HL-60 (cell line): Measurements from ENCODE around the gene PLA2G12A.

ENCODE experiments used
- DNase-seq, 2 experiments: peaks; one replicate each; pipeline ENCODE4 v3.0.0-alpha.2; 2010 to 2020; ENCODE audit warnings: low read depth in 1 of 2, low spot score in 1 of 2
- H3K27ac ChIP-seq: fragments of 250-450 bp; sonication (Bioruptor Pico); replicated peaks from 2 replicates; pipeline ENCODE4 v1.5.1; 2020; ENCODE audit warnings: mild to moderate bottlenecking, moderate library complexity
- H3K27me3 ChIP-seq: fragments of 250-450 bp; sonication (Bioruptor Pico); 2 replicates; pipeline ENCODE4 v1.5.1; 2021; ENCODE audit warnings: mild to moderate bottlenecking, moderate library complexity; ENCODE audit not compliant: insufficient read depth, poor library complexity, severe bottlenecking
- H3K4me3 ChIP-seq: replicated peaks from 2 replicates; pipeline ENCODE4 v1.5.1; 2011; ENCODE audit warnings: mild to moderate bottlenecking, control low read depth, low read length; ENCODE audit not compliant: insufficient read depth
- CTCF ChIP-seq: IDR thresholded peaks from one replicate; pipeline ENCODE4 v1.5.1; 2011; ENCODE audit warnings: low read length, control low read depth, inconsistent platforms; ENCODE audit not compliant: insufficient read depth
- GABPA ChIP-seq: IDR thresholded peaks from 2 replicates; pipeline ENCODE4 v1.6.1; 2012; ENCODE audit warnings: low read depth
- POLR2AphosphoS5 ChIP-seq: IDR thresholded peaks from 2 replicates; pipeline ENCODE4 v1.6.1; 2012; ENCODE audit warnings: low read depth
- REST ChIP-seq: IDR thresholded peaks from 2 replicates; pipeline ENCODE4 v1.6.1; 2012; ENCODE audit warnings: low read depth; ENCODE audit not compliant: insufficient replicate concordance
- SPI1 ChIP-seq: IDR thresholded peaks from 2 replicates; pipeline ENCODE4 v1.6.1; 2012; ENCODE audit warnings: low read depth, mild to moderate bottlenecking, borderline replicate concordance

Gene PLA2G12A

GRCh38 chr4:109728385-109728784 lies 1.5 kb downstream of the PLA2G12A start:
- Histone ChIP-seq H3K4me3 (no peak overlapping the region), H3K27ac (no peak overlapping the region), H3K27me3 (no peaks in the 10 kb centered on the region)
- no peak for TF ChIP-seq GABPA
- TF ChIP-seq SPI1 = no peak
- no peak for TF ChIP-seq POLR2AphosphoS5
- no peak for TF ChIP-seq REST
- no peak for TF ChIP-seq CTCF
- no peak for DNase-seq

GRCh38 chr4:109723110-109723509 lies 6.8 kb downstream of the PLA2G12A start:
- no peaks in the 10 kb centered on the region for H3K27me3 ChIP-seq
- no peak overlapping the region for H3K27ac ChIP-seq
- TF ChIP-seq REST (no peak), GABPA (no peak), SPI1 (no peak), CTCF (no peak), POLR2AphosphoS5 (no peak)
- no peak overlapping the region for H3K4me3 ChIP-seq
- no peak for DNase-seq

- no peak for TF ChIP-seq GABPA
- TF ChIP-seq SPI1 = no peak
- TF ChIP-seq REST = no peak
- TF ChIP-seq POLR2AphosphoS5 = no peak
- no peak for TF ChIP-seq CTCF
- no peak overlapping the region for H3K27ac ChIP-seq
- H3K4me3 ChIP-seq = no peak overlapping the region
- H3K27me3 ChIP-seq = no peaks in the 10 kb centered on the region
- DNase-seq = no peak
Observed at GRCh38 chr4:109722357-109722756, 7.5 kb downstream of the PLA2G12A start.
